NCI-H82 treated with DMSO at 0.1 percent for 48 hours (cell line): ENCODE data around the gene PTPRB.
"Not testable (repeated sequence)": the region's sequence is repeated elsewhere in the genome, so short reads cannot be mapped to it uniquely, and the experiment has no call there.

Experiments
- DNase-seq: peaks from one replicate; lab custom pipeline; 2025; ENCODE audit not compliant: unreplicated experiment; lab: John Stamatoyannopoulos, UW

The PTPRB gene

DNA sequence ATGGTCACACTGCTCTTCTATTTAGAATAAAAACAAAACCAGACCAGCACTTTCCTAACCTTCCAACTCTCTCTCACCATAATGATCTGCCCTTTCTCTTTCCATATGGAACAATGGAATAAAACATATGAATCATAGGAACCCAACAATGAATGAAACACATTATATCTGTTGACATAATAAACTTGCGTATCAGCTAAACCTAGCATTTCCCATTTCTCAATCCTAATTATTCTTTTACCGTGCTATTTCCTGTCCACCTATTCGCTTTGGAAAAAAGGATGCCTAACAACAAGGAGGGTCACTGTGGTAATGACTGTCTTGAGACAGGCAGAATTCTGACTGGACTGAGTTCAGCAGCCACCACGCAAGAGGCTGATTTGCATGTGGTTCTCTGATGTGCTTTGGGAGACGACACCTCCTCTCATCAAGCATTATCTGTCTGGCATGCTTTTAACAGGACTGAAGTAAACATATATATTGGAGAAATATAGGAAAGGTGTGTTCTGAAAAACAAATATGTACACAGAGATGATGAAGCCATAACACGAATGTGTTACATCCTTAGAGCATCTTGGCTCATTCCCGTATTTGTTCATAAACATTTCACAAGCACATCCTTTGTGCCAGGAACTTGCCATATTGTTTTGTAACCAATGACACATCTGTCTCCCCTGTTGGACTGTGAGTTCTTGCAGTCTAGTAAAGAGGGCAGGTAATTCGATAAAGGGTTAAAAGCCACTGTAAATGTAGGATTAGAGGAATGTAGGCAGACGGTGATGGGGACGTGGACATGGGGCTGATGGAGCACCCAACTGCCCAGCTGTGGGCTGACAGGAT lies 87.7 kb downstream of the PTPRB start:
- DNase-seq, result no peak

DNA sequence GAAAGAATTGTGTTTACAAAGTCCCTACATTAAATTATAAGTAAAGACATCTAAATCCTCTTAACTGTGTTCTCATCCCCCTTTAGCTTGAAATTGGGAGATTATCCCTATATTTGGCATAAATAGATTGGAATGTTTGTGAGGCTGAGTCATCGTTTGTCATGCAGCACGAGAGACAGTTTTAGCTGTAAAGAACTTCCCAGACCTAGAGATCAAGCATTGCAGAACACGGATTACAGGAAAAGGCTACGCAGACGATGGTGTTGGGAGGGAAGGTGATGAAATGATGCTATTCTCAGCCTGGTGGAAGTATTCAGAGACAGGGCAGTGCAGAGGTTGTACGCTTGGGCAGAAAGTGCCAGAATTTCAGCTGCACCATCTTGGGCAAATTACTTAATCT lies 93.8 kb downstream of the PTPRB start:
- DNase-seq, result no peak

DNA sequence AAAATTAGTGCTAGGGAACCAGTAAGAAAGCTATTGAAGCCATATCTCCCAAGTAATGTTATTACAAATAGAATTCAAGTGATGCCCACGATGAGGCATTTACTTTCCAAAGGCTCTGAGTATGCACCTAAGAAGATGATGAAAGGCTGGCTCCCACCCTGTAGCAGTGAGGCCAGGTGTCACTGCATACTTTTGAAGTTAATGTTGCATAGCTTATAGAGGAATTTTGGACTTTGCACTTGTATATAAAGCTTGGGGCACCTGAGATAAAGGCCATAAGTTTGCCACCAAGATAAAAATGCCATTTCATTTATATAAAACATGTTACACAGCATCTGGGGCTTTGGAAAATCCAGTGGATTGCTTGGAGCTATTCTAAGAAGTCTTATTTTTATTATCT lies 96.2 kb downstream of the PTPRB start:
- DNase-seq, result no peak

DNA sequence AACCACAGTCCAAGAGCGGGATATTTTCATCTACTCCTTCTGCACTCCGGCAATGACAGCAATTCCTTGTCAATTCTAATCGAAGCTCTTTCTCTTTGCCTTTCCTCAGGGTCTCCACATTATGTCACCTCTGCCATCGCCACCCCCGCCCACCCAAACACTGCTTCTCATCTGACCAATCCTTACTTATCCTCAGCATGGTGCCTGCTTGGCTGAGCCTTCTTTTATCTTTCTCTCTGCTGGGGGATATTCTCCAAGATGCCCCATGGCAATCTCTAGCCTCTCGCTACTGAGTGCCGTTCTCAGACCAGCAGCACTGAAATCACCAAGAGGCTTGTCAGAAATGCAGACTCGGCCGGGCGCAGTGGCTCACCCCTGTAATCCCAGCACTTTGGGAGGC lies 100.6 kb downstream of the PTPRB start:
- DNase-seq, result no peak

GRCh38 chr12:70535896-70536374 lies 101.3 kb downstream of the PTPRB start:
- no peak for DNase-seq

- no peak for DNase-seq
Observed at GRCh38 chr12:70534466-70534865, 102.8 kb downstream of the PTPRB start.

GRCh38 chr12:70529647-70530046 lies 107.6 kb downstream of the PTPRB start:
- no peak for DNase-seq

DNA sequence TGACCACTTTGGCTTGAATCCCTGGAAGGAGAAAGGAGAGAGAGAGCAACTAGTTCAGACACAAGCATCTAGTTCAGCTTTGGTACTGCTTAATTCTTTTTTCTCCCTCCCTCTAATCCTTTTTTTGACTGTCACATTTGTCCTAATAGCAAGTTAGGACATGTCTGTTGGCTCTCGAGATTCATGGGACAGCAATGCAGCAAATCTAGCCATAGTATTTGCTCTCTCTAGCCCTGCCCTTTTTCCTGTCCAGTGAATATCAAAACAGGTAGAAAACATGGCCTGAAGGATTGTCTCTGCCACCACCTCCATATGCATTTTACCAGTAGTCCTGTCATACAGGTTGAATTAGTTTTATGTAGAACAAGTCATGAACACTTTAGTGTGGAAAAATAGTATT lies 116.4 kb downstream of the PTPRB start:
- no peak for DNase-seq

- no peak for DNase-seq
Observed at GRCh38 chr12:70513426-70513825, 123.8 kb downstream of the PTPRB start.

DNA sequence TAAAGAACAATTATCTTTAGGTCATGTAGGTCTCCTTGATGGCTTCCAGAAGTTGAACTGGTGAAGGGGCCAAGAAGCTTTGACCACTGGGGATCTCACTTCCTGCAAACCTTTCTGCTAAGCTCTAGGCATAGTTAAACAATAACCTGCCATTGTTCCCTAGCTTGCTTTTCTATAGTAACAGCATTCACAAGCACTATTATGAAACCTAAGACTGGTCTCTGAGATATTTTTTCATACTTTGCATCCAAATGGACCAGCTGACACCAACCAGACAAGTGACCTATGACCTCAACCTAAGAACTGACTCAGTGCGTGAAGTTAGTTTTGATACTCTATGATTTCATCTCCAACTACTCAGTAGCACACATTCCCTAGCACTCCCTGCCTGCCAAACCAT lies 129.1 kb downstream of the PTPRB start:
- no peak for DNase-seq

DNA sequence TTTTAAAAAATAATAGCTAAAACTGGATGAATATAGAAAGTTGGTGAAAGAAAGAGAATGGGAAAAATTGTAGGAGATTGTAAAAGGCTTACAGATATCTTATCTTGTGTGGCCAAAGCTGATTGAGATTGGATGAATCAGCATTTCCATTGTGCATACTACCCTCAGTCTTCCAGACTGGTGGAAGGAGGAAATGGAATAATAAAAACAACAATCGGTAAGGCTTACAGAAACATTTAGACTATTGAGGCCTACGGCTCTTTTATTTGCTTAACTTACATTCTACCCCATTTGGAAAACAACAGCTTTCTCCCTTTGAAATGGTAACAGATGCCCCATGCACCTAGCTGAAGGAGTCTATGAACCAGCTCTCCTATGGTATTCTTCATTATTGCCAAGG lies 129.8 kb downstream of the PTPRB start:
- DNase-seq, result no peak

DNA sequence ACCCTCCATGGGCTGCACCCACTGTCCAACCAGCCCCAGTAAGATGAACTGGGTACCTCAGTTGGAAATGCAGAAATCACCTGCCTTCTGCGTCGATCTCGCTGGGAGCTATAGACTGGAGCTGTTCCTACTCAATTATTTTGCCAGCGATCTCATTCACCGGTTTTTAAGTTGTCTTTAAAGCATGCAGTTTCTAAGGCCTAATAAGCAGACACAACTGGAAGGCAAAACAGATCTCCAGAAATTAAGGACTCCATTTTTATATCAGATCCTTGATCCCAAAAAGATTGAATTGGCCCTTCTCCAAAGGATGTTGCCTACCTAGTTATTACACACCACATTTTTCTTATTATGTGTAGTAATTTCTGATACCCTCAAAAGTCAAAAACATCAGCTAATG lies 139.7 kb downstream of the PTPRB start:
- no peak for DNase-seq

DNA sequence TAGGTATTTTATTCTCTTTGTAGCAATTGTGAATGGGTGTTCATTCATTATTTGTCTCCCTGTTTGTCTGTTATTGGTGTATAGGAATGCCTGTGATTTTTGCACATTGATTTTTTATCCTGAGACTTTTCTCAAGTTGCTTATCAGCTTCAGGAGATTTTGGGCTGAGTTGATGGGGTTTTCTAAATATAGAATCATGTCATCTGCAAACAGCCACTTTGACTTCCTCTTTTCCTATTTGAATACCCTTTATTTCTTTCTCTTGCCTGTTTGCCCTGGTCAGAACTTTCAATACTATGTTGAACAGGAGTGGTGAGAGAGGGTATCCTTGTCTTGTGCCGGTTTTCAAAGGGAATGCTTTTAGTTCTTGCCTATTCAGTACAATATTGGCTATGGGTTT lies 144.3 kb downstream of the PTPRB start:
- DNase-seq, result not testable (repeated sequence)

DNA sequence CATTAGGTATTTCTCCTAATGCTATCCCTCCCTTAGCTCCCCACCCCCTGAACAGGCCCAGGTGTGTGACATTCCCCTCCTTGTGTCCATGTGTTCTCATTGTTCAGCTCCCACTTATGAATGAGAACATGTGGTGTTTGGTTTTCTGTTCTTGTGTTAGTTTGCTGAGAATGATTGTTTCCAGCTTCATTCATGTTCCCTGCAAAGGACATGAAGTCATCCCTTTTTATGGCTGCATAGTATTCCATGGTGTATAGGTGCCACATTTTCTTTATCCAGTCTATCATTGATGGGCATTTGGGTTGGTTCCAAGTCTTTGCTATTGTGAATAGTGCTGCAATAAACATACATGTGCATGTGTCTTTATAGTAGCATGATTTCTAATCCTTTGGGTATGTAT lies 146.3 kb downstream of the PTPRB start:
- DNase-seq, result not testable (repeated sequence)

- DNase-seq, result no peak
Observed at GRCh38 chr12:70487440-70487839, 149.8 kb downstream of the PTPRB start.

DNA sequence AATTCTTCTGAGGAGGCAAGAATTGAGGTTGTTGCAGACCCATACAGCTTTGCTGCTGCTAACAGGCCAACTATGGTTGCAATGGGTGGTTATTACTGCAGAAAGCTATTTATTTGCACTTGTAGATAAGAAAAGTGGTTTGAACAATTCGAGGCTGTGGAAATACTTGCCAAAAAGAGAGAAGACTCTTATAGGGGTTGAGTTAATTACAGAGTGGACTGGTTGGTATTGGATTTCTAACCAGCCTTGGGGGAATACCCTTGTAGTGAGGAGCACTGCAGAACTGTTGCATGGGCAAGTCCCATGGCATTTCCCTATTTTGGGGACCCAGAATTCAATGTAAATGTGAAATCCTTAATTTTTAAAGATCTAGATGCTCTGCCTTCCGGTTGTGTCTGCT lies 150.6 kb downstream of the PTPRB start:
- DNase-seq, result no peak

- DNase-seq, result no peak
Observed at GRCh38 chr12:70485704-70486103, 151.5 kb downstream of the PTPRB start.

- DNase-seq, result no peak
Observed at GRCh38 chr12:70484464-70484863, 152.8 kb downstream of the PTPRB start.

DNA sequence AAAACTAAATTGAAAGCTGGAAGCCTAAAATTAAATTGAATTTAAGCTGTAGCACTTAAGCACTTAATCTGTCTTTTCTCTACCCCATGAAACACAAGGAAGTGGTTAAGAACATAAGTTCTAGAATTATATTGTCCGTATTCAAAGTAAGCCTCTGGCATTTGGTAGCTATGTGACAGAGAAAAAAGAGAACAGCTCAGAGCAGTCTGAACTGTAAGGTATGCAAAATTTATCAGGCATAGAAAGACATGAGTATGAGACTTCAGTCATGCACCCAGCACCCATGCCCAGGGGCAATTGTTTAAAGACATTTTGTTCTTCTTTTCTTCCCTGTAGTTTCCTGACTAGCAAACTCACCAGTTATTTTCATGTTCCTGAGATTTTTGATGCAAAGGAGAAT lies 154.5 kb downstream of the PTPRB start:
- no peak for DNase-seq

- no peak for DNase-seq
Observed at GRCh38 chr12:70469221-70469820, 167.9 kb downstream of the PTPRB start.

DNA sequence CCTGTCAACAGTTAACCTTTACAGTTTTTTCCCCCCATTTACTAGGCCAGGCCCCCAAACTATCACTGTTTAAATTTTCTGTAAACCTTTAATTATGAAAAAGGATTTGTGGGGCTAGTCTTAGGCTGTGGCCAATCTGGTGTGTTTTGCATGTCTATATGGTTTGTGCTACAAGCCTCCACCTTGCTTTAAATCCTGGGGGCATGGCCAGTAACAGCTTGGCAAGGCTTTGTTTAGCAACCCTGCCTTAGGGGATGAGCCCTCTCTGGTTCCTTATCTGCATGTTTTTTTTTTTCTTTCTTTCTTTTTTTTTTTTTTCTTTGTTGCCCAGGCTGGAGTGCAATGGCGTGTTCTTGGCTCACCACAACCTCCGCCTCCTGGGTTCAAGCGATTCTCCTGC lies 168.5 kb downstream of the PTPRB start:
- no peak for DNase-seq

- no peak for DNase-seq
Observed at GRCh38 chr12:70467918-70468733, 169.1 kb downstream of the PTPRB start.
